K562 (cell line): ENCODE measurements around the gene LIMCH1. TPM values are rescaled to one million over a fixed set of nuclear protein-coding genes. Genes with fewer than 3 reads are reported as not detected.

ENCODE experiments used
- FOS ChIP-seq: IDR thresholded peaks from 3 replicates; pipeline ENCODE4 v1.6.1; 2011; ENCODE audit not compliant: insufficient read length; ENCODE audit errors: extremely low read depth
- JUNB ChIP-seq: fragments of 450-650 bp; formaldehyde crosslinking; conservative IDR thresholded peaks from 2 replicates; pipeline ENCODE4 v1.4.0; 2020; ENCODE audit warnings: mild to moderate bottlenecking
- L3MBTL2 ChIP-seq: fragments of 450-650 bp; IDR thresholded peaks from 2 replicates; pipeline ENCODE4 v1.6.1; 2016; ENCODE audit warnings: mild to moderate bottlenecking, moderate library complexity
- PREB ChIP-seq: sonication (generic); formaldehyde crosslinking; IDR thresholded peaks from 2 replicates; pipeline ENCODE4 v1.8.1; 2023; ENCODE audit warnings: mild to moderate bottlenecking, missing genetic modification reagents
- RREB1 ChIP-seq: fragments of 250-450 bp; sonication (Bioruptor Pico); IDR thresholded peaks from 2 replicates; pipeline ENCODE4 v1.4.0; 2020
- ZNF518B ChIP-seq: fragments of 250-450 bp; sonication (Bioruptor Pico); IDR thresholded peaks from 2 replicates; pipeline ENCODE4 v1.5.0; 2021; ENCODE audit warnings: mild to moderate bottlenecking, moderate library complexity
- ZNF76 ChIP-seq: fragments of 250-450 bp; sonication (Bioruptor Pico); IDR thresholded peaks from 2 replicates; pipeline ENCODE4 v1.4.0; 2020; ENCODE audit warnings: mild to moderate bottlenecking, moderate library complexity, borderline replicate concordance
- polyA plus RNA-seq, 8 experiments: library from polyadenylated mRNA; depleted of rRNA in 4 of 8; stranded (reverse) in 5 of 8; unstranded in 3 of 8; fragments of >200 nt; fragmentation: Nextera tagmentation in 2 of 8; fragmentation: Illumina TruSeq in 1 of 8; extraction: Ambion mirVana in 2 of 8; extraction: Trizol in 1 of 8; gene quantifications; 2 replicates each; pipeline versions ENCODE4 v1.2.1 to v1.2.3, GENCODE V29; 2011 to 2014; ENCODE audit warnings: inconsistent platforms in 1 of 8, missing spikeins in 1 of 8
- total RNA-seq, 7 experiments: library from RNA; depleted of rRNA in 6 of 7; stranded (reverse); fragments of >200 nt in 6 of 7; fragmentation: Illumina TruSeq in 2 of 7; extraction: Trizol in 2 of 7; gene quantifications; 2 replicates each; pipeline versions ENCODE4 v1.2.1 to v1.2.3, GENCODE V29; 2011 to 2021; ENCODE audit warnings: low replicate concordance in 1 of 7

LIMCH1 gene
- total and polyA plus RNA-seq, 9 of the 15 experiments (the other 6 are each of a cell fraction or from before 2014, with no cell fraction given), result 0.35 TPM; not detected in 8

DNA sequence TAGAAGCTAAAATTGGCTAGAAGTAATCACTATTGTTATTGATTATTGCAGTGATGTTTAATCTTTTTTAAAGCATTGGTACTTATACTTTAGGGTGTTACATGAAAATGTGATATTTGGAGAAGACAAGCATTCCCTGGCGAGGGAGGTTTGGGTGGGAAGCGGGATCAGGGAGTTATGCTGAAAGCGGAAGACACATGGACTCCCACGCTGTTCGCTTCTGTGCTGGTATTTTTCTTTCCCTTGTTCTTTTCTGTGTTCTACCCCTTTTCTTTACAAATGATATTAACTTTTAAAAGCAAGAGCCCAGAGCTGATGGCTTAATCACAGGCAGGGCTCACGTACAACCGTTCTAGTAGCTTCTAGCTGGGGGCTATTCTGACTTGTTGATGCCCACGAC is 148.9 kb downstream of the LIMCH1 start (continued):
- TF ChIP-seq ZNF518B (no peak), L3MBTL2 (no peak), RREB1 (CRISPR knock-in tag) (no peak), PREB (CRISPR knock-in tag) (no peak), FOS (no peak), ZNF76 (CRISPR knock-in tag) (no peak), JUNB (no peak)
- TF ChIP-seq, all 486 proteins: peak for 0
